Measurements from ENCODE around the gene TTC8. TPM values are rescaled to one million over a fixed set of nuclear protein-coding genes. Genes with fewer than 3 reads are reported as not detected.

Gene TTC8
- total and polyA plus RNA-seq, 4 donors, result 7.3 to 11.7 (median 10.4) TPM

GRCh38 chr14:88902850-88903249, 78.4 kb downstream of the TTC8 start:
- no peak for DNase-seq (ENCODE audit: low spot score)
- no peak for TF ChIP-seq TAF1 (conservative IDR thresholded peaks at IDR 0.05)
- no peak for TF ChIP-seq SP1 (IDR thresholded peaks at IDR 0.05)
- no peak for TF ChIP-seq YY1 (IDR thresholded peaks at IDR 0.05)
- no peak for TF ChIP-seq FOXA1 (IDR thresholded peaks at IDR 0.05)
- TF ChIP-seq REST (IDR thresholded peaks at IDR 0.05), result no peak
- no peak for TF ChIP-seq MAX (IDR thresholded peaks at IDR 0.05)
- TF ChIP-seq HNF4G (IDR thresholded peaks at IDR 0.05), result no peak
- TF ChIP-seq HNF4A (conservative IDR thresholded peaks at IDR 0.05), result no peak
- no peak for TF ChIP-seq FOXA2 (IDR thresholded peaks at IDR 0.05)
- TF ChIP-seq EGR1 (IDR thresholded peaks at IDR 0.05; ENCODE audit: low read depth in 2 of 2), result no peak
- no peaks in the 10 kb centered on the region for H3K36me3 ChIP-seq (ENCODE audit: control insufficient read depth in 4 of 4, insufficient read depth in 3 of 4, low read depth in 1 of 4, low read length in 3 of 4)
- H3K9ac ChIP-seq (ENCODE audit: low read depth in 1 of 2, low read length in 2 of 2), result no peak overlapping the region
- H3K27ac ChIP-seq (ENCODE audit: low read depth in 1 of 2, low read length in 2 of 2), result no peak overlapping the region
- no peaks in the 10 kb centered on the region for H3K4me1 ChIP-seq (ENCODE audit: control insufficient read depth in 4 of 4, insufficient read depth in 4 of 4, low read length in 3 of 4)
- H3K4me3 ChIP-seq (ENCODE audit: low read depth in 1 of 3, low read length in 3 of 3), result no peak overlapping the region
- no peaks in the 10 kb centered on the region for H3K27me3 ChIP-seq (ENCODE audit: control insufficient read depth in 4 of 4, insufficient read depth in 4 of 4, low read length in 3 of 4)
- H3K9me3 ChIP-seq (ENCODE audit: control insufficient read depth in 4 of 4, low read length in 3 of 4), result peaks cover 2 to 7% (median 3%) of the 10 kb centered on the region in 4 donors
- WGBS, result 93% methylated on average over 1 of the region's 1 CpG

GRCh38 chr14:88904206-88904647, 79.8 kb downstream of the TTC8 start:
- H3K27me3 ChIP-seq (ENCODE audit: control insufficient read depth in 4 of 4, insufficient read depth in 4 of 4, low read length in 3 of 4), result no peaks in the 10 kb centered on the region
- DNase-seq (ENCODE audit: low spot score), result no peak
- H3K9ac ChIP-seq (ENCODE audit: low read depth in 1 of 2, low read length in 2 of 2), result no peak overlapping the region
- H3K9me3 ChIP-seq (ENCODE audit: control insufficient read depth in 4 of 4, low read length in 3 of 4), result peaks cover 2 to 7% (median 3%) of the 10 kb centered on the region in 4 donors
- WGBS, result 87% methylated on average over 3 of the region's 3 CpGs
- H3K27ac ChIP-seq (ENCODE audit: low read depth in 1 of 2, low read length in 2 of 2), result no peak overlapping the region
- H3K4me3 ChIP-seq (ENCODE audit: low read depth in 1 of 3, low read length in 3 of 3), result no peak overlapping the region
- H3K4me1 ChIP-seq (ENCODE audit: control insufficient read depth in 4 of 4, insufficient read depth in 4 of 4, low read length in 3 of 4), result no peaks in the 10 kb centered on the region
- H3K36me3 ChIP-seq (ENCODE audit: control insufficient read depth in 4 of 4, insufficient read depth in 3 of 4, low read depth in 1 of 4, low read length in 3 of 4), result no peaks in the 10 kb centered on the region
- TF ChIP-seq RXRA (IDR thresholded peaks at IDR 0.05) (no peak), FOXA2 (IDR thresholded peaks at IDR 0.05) (no peak), ATF3 (IDR thresholded peaks at IDR 0.05) (no peak), HNF4G (IDR thresholded peaks at IDR 0.05) (no peak), NR2F2 (IDR thresholded peaks at IDR 0.05) (no peak), JUND (IDR thresholded peaks at IDR 0.05) (no peak), TAF1 (conservative IDR thresholded peaks at IDR 0.05) (no peak), SP1 (IDR thresholded peaks at IDR 0.05) (no peak), FOXA1 (IDR thresholded peaks at IDR 0.05) (no peak), RAD21 (IDR thresholded peaks at IDR 0.05) (no peak)

- no peaks in the 10 kb centered on the region for H3K4me1 ChIP-seq (ENCODE audit: control insufficient read depth in 4 of 4, insufficient read depth in 4 of 4, low read length in 3 of 4)
- DNase-seq (ENCODE audit: low spot score), result no peak
- no peak overlapping the region for H3K27ac ChIP-seq (ENCODE audit: low read depth in 1 of 2, low read length in 2 of 2)
- WGBS, result 85% methylated on average over 5 of the region's 5 CpGs
- H3K36me3 ChIP-seq (ENCODE audit: control insufficient read depth in 4 of 4, insufficient read depth in 3 of 4, low read depth in 1 of 4, low read length in 3 of 4), result no peaks in the 10 kb centered on the region
- H3K9me3 ChIP-seq (ENCODE audit: control insufficient read depth in 4 of 4, low read length in 3 of 4), result peaks cover 2 to 7% (median 3%) of the 10 kb centered on the region in 4 donors
- TF ChIP-seq GABPA (IDR thresholded peaks at IDR 0.05 in 1 of 2, conservative IDR thresholded peaks at IDR 0.05 in 1 of 2), result no peak
- H3K27me3 ChIP-seq (ENCODE audit: control insufficient read depth in 4 of 4, insufficient read depth in 4 of 4, low read length in 3 of 4), result no peaks in the 10 kb centered on the region
- H3K4me3 ChIP-seq (ENCODE audit: low read depth in 1 of 3, low read length in 3 of 3), result no peak overlapping the region
- H3K9ac ChIP-seq (ENCODE audit: low read depth in 1 of 2, low read length in 2 of 2), result no peak overlapping the region
Measured at GRCh38 chr14:88904864-88905263, 80.4 kb downstream of the TTC8 start.

Data from liver (tissue), 9 donors.